Neural cell (in vitro differentiated cells): ENCODE results near the gene PSMB11. TPM values are rescaled to one million over a fixed set of nuclear protein-coding genes. Genes with fewer than 3 reads are reported as not detected.
"Not testable (repeated sequence)": the region's sequence is repeated elsewhere in the genome, so short reads cannot be mapped to it uniquely, and the experiment has no call there.

Source experiments
- H2AFZ ChIP-seq: fragments of 200-600, 300-800 bp; sonication (generic), shearing (Covaris generic); 2 replicates; pipeline ENCODE4 v1.6.0; 2014; ENCODE audit warnings: low read depth, mild to moderate bottlenecking, antibody characterized with exemption, low read length, moderate library complexity
- H3F3A ChIP-seq: fragments of 200-600 bp; shearing (Covaris generic); 2 replicates; pipeline ENCODE4 v1.6.1; 2016; ENCODE audit warnings: mild to moderate bottlenecking, moderate library complexity, mixed read lengths, antibody characterized with exemption, low read length; ENCODE audit not compliant: insufficient read depth, poor library complexity, severe bottlenecking
- H3K27ac ChIP-seq: fragments of 200-600, 300-800 bp; sonication (generic), shearing (Covaris generic); 2 replicates; pipeline ENCODE4 v1.5.1; 2014; ENCODE audit warnings: mild to moderate bottlenecking, low read length, moderate library complexity
- H3K27me3 ChIP-seq: fragments of 300-800, 200-600 bp; sonication (generic), shearing (Covaris generic); 2 replicates; pipeline ENCODE4 v1.6.0; 2014; ENCODE audit warnings: mild to moderate bottlenecking, low read depth, low read length, moderate library complexity; ENCODE audit not compliant: insufficient read depth
- H3K36me3 ChIP-seq: fragments of 300-800, 200-600 bp; sonication (generic), shearing (Covaris generic); 2 replicates; pipeline ENCODE4 v1.5.1; 2014; ENCODE audit warnings: mild to moderate bottlenecking, antibody characterized with exemption, low read length, moderate library complexity; ENCODE audit not compliant: insufficient read depth
- H3K4me2 ChIP-seq: fragments of 300-800, 200-600 bp; sonication (generic), shearing (Covaris generic); 2 replicates; pipeline ENCODE4 v1.6.0; 2014; ENCODE audit warnings: mild to moderate bottlenecking, low read length
- H3K4me3 ChIP-seq: fragments of 300-800, 200-600 bp; sonication (generic), shearing (Covaris generic); 2 replicates; pipeline ENCODE4 v1.5.1; 2014; ENCODE audit warnings: mild to moderate bottlenecking, low read length, moderate library complexity
- H3K79me2 ChIP-seq: fragments of 200-600 bp; shearing (Covaris generic); replicated peaks from 2 replicates; pipeline ENCODE4 v1.6.0; 2014; ENCODE audit warnings: mild to moderate bottlenecking, low read length, moderate library complexity; ENCODE audit not compliant: insufficient read depth
- H3K9ac ChIP-seq: fragments of 300-800, 200-600 bp; sonication (generic), shearing (Covaris generic); 2 replicates; pipeline ENCODE4 v1.6.1; 2016; ENCODE audit warnings: mild to moderate bottlenecking, low read length, mixed read lengths
- H3K9me2 ChIP-seq: fragments of 200-600 bp; shearing (Covaris generic); 2 replicates; pipeline ENCODE4 v1.6.1; 2016; ENCODE audit warnings: mild to moderate bottlenecking, low read length, mixed read lengths; ENCODE audit not compliant: insufficient read depth
- H3K9me3 ChIP-seq: fragments of 200-600, 300-800 bp; sonication (generic), shearing (Covaris generic); 2 replicates; pipeline ENCODE4 v1.6.1; 2016; ENCODE audit warnings: mild to moderate bottlenecking, mixed run types, low read length, moderate library complexity, mixed read lengths
- H4K20me1 ChIP-seq: fragments of 200-600 bp; shearing (Covaris generic); 2 replicates; pipeline ENCODE4 v1.6.1; 2016; ENCODE audit warnings: mild to moderate bottlenecking, mixed run types; ENCODE audit not compliant: insufficient read depth
- EP300 ChIP-seq: fragments of 450-650 bp; conservative IDR thresholded peaks from 2 replicates; pipeline ENCODE4 v1.6.1; 2014; ENCODE audit warnings: antibody characterized with exemption, mild to moderate bottlenecking, moderate library complexity; ENCODE audit not compliant: poor library complexity, severe bottlenecking
- EZH2 ChIP-seq: fragments of 200-600, 300-800 bp; shearing (Covaris generic), sonication (generic); IDR thresholded peaks from 2 replicates; pipeline ENCODE4 v1.6.1; 2014; ENCODE audit warnings: antibody characterized with exemption, low read length, borderline replicate concordance, mild to moderate bottlenecking; ENCODE audit not compliant: insufficient read depth, poor library complexity, severe bottlenecking
- MXI1 ChIP-seq: fragments of 450-650 bp; conservative IDR thresholded peaks from 2 replicates; pipeline ENCODE4 v1.6.1; 2014; ENCODE audit warnings: antibody characterized with exemption, mild to moderate bottlenecking; ENCODE audit not compliant: poor library complexity, severe bottlenecking
- POLR2AphosphoS5 ChIP-seq: IDR thresholded peaks from 2 replicates; pipeline ENCODE4 v1.6.1; 2012
- RAD21 ChIP-seq: fragments of 450-650 bp; conservative IDR thresholded peaks from 2 replicates; pipeline ENCODE4 v1.6.1; 2014; ENCODE audit warnings: antibody characterized with exemption, mild to moderate bottlenecking, moderate library complexity
- REST ChIP-seq: IDR thresholded peaks from 2 replicates; pipeline ENCODE4 v1.6.1; 2012; ENCODE audit warnings: borderline replicate concordance
- SMC3 ChIP-seq: fragments of 450-650 bp; conservative IDR thresholded peaks from 2 replicates; pipeline ENCODE4 v1.6.1; 2014; ENCODE audit warnings: antibody characterized with exemption, mild to moderate bottlenecking, moderate library complexity; ENCODE audit not compliant: poor library complexity
- TAF1 ChIP-seq: IDR thresholded peaks from 2 replicates; pipeline ENCODE4 v1.6.1; 2012; ENCODE audit warnings: low read depth
- polyA plus RNA-seq: library from polyadenylated mRNA; depleted of rRNA; stranded (reverse); fragments of >200 nt; gene quantifications from 2 replicates; pipeline ENCODE4 v1.2.3, GENCODE V29; 2014
- TF ChIP-seq, protein P1 (sequence below): fragments of 450-650 bp; IDR thresholded peaks from 2 replicates; pipeline ENCODE4 v1.5.1; 2014; ENCODE audit warnings: antibody characterized with exemption, mild to moderate bottlenecking, moderate library complexity; ENCODE audit not compliant: poor library complexity, severe bottlenecking

Gene PSMB11
- polyA plus RNA-seq, 1 donor from 2014 or later: not detected

DNA sequence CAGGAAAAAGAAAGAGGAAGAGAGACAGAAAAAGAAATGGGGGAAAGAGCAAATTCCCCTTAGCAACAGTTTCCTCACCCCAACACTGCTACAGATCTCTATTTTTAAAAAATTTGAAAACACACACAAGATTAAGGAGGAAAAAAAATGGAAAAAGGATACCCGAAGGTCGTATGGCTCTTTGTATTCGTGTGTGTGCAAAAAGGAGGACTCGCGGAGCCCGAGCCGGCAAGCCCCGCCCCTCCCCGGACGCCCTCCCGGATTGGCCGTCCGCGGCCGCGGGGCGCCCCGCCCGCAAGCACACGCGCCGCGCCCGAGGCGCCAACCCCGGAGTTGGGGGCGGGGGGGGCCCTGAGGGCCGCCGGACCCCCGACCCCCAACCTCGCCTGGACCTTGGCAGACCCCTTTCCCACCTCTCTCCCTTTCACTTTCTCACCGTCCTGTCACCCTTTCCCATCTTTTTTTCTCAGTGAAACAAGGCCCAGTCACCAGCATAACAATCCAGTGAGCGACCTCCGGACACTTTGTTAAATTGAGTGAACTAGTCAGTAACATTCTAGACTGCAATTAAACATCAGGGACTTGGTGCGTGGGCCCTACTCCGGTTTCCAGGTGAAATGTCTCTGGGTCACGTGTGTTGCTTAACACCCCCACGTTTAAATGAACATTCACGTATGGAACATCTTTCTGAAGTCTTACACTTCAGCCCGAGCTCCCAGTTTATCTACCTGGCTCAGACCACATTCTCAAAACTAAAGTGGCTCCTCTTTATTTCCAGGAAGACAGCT, 31.9 kb upstream of the PSMB11 start, which contains the start of gene C14orf93:
TSS of gene C14orf93 (minus strand) at position 205 of the 788 bp plus-strand sequence. CDS start 11,120 bp downstream, outside the sequence.
- H3K9ac ChIP-seq: peak within 1 kb of the TSS; percentile 50
- H3K79me2 ChIP-seq: peaks cover 6% of the 10 kb centered on the region
- H3K9me3 ChIP-seq: no peaks in the 10 kb centered on the region
- peak within 1 kb of the TSS; percentile 31 for H3K27ac ChIP-seq
- H3F3A ChIP-seq: peaks cover 4% of the 10 kb centered on the region
- H3K27me3 ChIP-seq: no peaks in the 10 kb centered on the region
- H3K9me2 ChIP-seq: no peaks in the 10 kb centered on the region
- TF ChIP-seq POLR2AphosphoS5 (peak; percentile 15), REST (peak; percentile 5), SMC3 (no peak)
- H3K4me3 ChIP-seq: peak within 1 kb of the TSS; percentile 57
- no peaks in the 10 kb centered on the region for H4K20me1 ChIP-seq
- peak within 1 kb of the TSS; percentile 73 for H3K4me2 ChIP-seq
- H2AFZ ChIP-seq: no peak within 1 kb of the TSS
- no peaks in the 10 kb centered on the region for H3K36me3 ChIP-seq

DNA sequence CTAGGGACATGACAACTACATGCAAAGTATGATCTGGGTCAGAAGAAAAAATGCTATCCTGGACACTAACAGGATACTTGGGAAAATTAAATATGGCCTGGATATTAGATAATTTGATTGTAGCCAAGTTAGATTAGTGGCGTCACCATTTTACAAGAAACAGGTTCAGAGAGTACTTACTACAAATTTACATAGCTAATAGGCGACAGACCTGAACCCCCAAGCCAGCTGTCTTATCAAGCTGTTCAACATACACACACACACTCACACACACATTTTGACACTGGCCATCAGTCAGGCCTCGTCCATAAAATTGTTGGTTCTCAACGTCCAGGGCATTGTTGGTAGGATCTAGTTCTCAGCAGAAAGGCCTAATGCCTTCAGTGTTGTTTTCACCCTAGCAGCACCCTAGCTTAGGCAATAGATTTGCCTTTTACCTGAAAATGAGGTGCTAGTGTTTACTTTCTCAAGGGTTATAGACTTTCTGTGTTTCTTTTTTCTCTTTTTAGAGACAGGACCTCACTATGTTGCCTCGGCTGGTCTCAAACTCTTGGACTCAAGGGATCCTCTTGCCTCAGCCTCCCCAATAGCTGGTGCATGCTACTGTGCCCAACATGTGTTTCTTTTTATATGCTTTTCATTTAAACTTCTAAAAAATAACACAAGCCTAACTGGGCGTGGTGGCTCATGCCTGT, 28.8 kb upstream of the PSMB11 start:
- H3K9me3 ChIP-seq: no peaks in the 10 kb centered on the region
- no peak overlapping the region for H3K4me3 ChIP-seq
- H3K27ac ChIP-seq: no peak overlapping the region
- no peaks in the 10 kb centered on the region for H3F3A ChIP-seq
- H3K79me2 ChIP-seq: peaks cover 6% of the 10 kb centered on the region
- no peaks in the 10 kb centered on the region for H3K36me3 ChIP-seq
- TF ChIP-seq SMC3: no peak
- no peak for TF ChIP-seq EP300
- TF ChIP-seq, protein P1, sequence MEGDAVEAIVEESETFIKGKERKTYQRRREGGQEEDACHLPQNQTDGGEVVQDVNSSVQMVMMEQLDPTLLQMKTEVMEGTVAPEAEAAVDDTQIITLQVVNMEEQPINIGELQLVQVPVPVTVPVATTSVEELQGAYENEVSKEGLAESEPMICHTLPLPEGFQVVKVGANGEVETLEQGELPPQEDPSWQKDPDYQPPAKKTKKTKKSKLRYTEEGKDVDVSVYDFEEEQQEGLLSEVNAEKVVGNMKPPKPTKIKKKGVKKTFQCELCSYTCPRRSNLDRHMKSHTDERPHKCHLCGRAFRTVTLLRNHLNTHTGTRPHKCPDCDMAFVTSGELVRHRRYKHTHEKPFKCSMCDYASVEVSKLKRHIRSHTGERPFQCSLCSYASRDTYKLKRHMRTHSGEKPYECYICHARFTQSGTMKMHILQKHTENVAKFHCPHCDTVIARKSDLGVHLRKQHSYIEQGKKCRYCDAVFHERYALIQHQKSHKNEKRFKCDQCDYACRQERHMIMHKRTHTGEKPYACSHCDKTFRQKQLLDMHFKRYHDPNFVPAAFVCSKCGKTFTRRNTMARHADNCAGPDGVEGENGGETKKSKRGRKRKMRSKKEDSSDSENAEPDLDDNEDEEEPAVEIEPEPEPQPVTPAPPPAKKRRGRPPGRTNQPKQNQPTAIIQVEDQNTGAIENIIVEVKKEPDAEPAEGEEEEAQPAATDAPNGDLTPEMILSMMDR: no peak
- no peak for TF ChIP-seq REST
- no peak for TF ChIP-seq POLR2AphosphoS5
- no peak for TF ChIP-seq MXI1
- no peak for TF ChIP-seq TAF1
- no peak for TF ChIP-seq EZH2
- no peak for TF ChIP-seq RAD21
- no peak overlapping the region for H2AFZ ChIP-seq
- no peaks in the 10 kb centered on the region for H4K20me1 ChIP-seq
- H3K9ac ChIP-seq: no peak overlapping the region
- no peaks in the 10 kb centered on the region for H3K9me2 ChIP-seq
- no peaks in the 10 kb centered on the region for H3K27me3 ChIP-seq
- no peak overlapping the region for H3K4me2 ChIP-seq

DNA sequence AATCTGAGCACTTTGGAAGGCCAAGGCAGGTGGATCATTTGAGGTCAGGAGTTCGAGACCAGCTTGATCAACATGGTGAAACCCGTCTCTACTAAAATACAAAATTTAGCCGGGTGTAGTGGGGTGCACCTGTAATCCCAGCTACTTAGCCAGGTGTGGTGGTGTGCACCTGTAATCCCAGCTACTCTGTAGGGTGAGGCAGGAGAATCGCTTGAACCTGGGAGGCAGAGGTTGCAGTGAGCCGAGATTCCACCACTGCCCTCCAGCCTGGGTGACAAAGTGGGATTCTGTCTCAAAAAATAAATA, 28.3 kb upstream of the PSMB11 start:
- H3K4me3 ChIP-seq, H4K20me1 ChIP-seq, H3K27me3 ChIP-seq, H3K36me3 ChIP-seq, H2AFZ ChIP-seq, H3K79me2 ChIP-seq, H3F3A ChIP-seq, H3K9ac ChIP-seq, H3K4me2 ChIP-seq, H3K27ac ChIP-seq, H3K9me2 ChIP-seq, H3K9me3 ChIP-seq: not testable (repeated sequence)
